Measurements from ENCODE around the gene AP5S1.
A peak's percentile ranks its signal among the peaks of the same experiment; 100 is the strongest.

AP5S1 gene

GRCh38 chr20:3820048-3820900 is at the start of gene AP5S1:
AP5S1 (plus strand) TSS chr20:3820547; CDS start chr20:3822118, 1,571 bp downstream.
- peaks cover 20 to 29% of the 10 kb centered on the region in 2 donors for H3K36me3 ChIP-seq (ENCODE audit: control insufficient read depth in 1 of 2, insufficient read depth in 2 of 2, low read length in 2 of 2)
- H3K9ac ChIP-seq (ENCODE audit: low read depth in 1 of 2, low read length in 2 of 2), result peak within 1 kb of the TSS; percentile 86 to 91
- peak within 1 kb of the TSS; percentile 89 to 90 for H3K4me3 ChIP-seq (ENCODE audit: low read depth in 1 of 2, low read length in 2 of 2)
- H3K27ac ChIP-seq (ENCODE audit: low read depth, low read length), result peak within 1 kb of the TSS; percentile 100
- H3K4me1 ChIP-seq (ENCODE audit: control insufficient read depth in 1 of 2, insufficient read depth in 2 of 2, low read length in 2 of 2), result peaks cover 27 to 31% of the 10 kb centered on the region in 2 donors
- H3K27me3 ChIP-seq (ENCODE audit: control insufficient read depth in 1 of 2, insufficient read depth in 2 of 2, low read length in 2 of 2), result no peaks in the 10 kb centered on the region
- H3K9me3 ChIP-seq (ENCODE audit: control insufficient read depth in 1 of 2, low read length in 2 of 2), result no peaks in the 10 kb centered on the region

- Histone ChIP-seq H3K27ac (ENCODE audit: low read depth, low read length) (no peak overlapping the region), H3K4me1 (ENCODE audit: control insufficient read depth in 1 of 2, insufficient read depth in 2 of 2, low read length in 2 of 2) (peaks cover 11 to 18% of the 10 kb centered on the region in 2 donors), H3K36me3 (ENCODE audit: control insufficient read depth in 1 of 2, insufficient read depth in 2 of 2, low read length in 2 of 2) (no peaks in the 10 kb centered on the region), H3K9me3 (ENCODE audit: control insufficient read depth in 1 of 2, low read length in 2 of 2) (no peaks in the 10 kb centered on the region), H3K4me3 (ENCODE audit: low read depth in 1 of 2, low read length in 2 of 2) (no peak overlapping the region), H3K27me3 (ENCODE audit: control insufficient read depth in 1 of 2, insufficient read depth in 2 of 2, low read length in 2 of 2) (no peaks in the 10 kb centered on the region), H3K9ac (ENCODE audit: low read depth in 1 of 2, low read length in 2 of 2) (no peak overlapping the region)
Observed at GRCh38 chr20:3771552-3772058, 48.7 kb upstream of the AP5S1 start.

- Histone ChIP-seq H3K4me3 (ENCODE audit: low read depth in 1 of 2, low read length in 2 of 2) (no peak overlapping the region), H3K27ac (ENCODE audit: low read depth, low read length) (no peak overlapping the region), H3K4me1 (ENCODE audit: control insufficient read depth in 1 of 2, insufficient read depth in 2 of 2, low read length in 2 of 2) (peaks cover under 1 to 16% of the 10 kb centered on the region in 2 donors), H3K9me3 (ENCODE audit: control insufficient read depth in 1 of 2, low read length in 2 of 2) (no peaks in the 10 kb centered on the region), H3K9ac (ENCODE audit: low read depth in 1 of 2, low read length in 2 of 2) (no peak overlapping the region), H3K27me3 (ENCODE audit: control insufficient read depth in 1 of 2, insufficient read depth in 2 of 2, low read length in 2 of 2) (peaks cover 0 to 20% of the 10 kb centered on the region in 2 donors), H3K36me3 (ENCODE audit: control insufficient read depth in 1 of 2, insufficient read depth in 2 of 2, low read length in 2 of 2) (no peaks in the 10 kb centered on the region)
Observed at GRCh38 chr20:3775457-3776108, 44.8 kb upstream of the AP5S1 start.

GRCh38 chr20:3777381-3777715 is 43.0 kb upstream of the AP5S1 start:
- peak overlapping the region; percentile 17 to 54 for H3K9ac ChIP-seq (ENCODE audit: low read depth in 1 of 2, low read length in 2 of 2)
- H3K9me3 ChIP-seq (ENCODE audit: control insufficient read depth in 1 of 2, low read length in 2 of 2), result no peaks in the 10 kb centered on the region
- no peaks in the 10 kb centered on the region for H3K36me3 ChIP-seq (ENCODE audit: control insufficient read depth in 1 of 2, insufficient read depth in 2 of 2, low read length in 2 of 2)
- peaks cover 0 to 20% of the 10 kb centered on the region in 2 donors for H3K27me3 ChIP-seq (ENCODE audit: control insufficient read depth in 1 of 2, insufficient read depth in 2 of 2, low read length in 2 of 2)
- H3K27ac ChIP-seq (ENCODE audit: low read depth, low read length), result no peak overlapping the region
- peaks cover 7 to 22% of the 10 kb centered on the region in 2 donors for H3K4me1 ChIP-seq (ENCODE audit: control insufficient read depth in 1 of 2, insufficient read depth in 2 of 2, low read length in 2 of 2)
- H3K4me3 ChIP-seq (ENCODE audit: low read depth in 1 of 2, low read length in 2 of 2), result peak overlapping the region; percentile 65 to 72

- H3K27ac ChIP-seq (ENCODE audit: low read depth, low read length), result no peak overlapping the region
- H3K9ac ChIP-seq (ENCODE audit: low read depth in 1 of 2, low read length in 2 of 2), result peak overlapping the region; percentile 17 to 54
Observed at GRCh38 chr20:3777716-3778629, 42.4 kb upstream of the AP5S1 start.

GRCh38 chr20:3778976-3779375 is 41.4 kb upstream of the AP5S1 start:
- H3K4me1 ChIP-seq (ENCODE audit: control insufficient read depth in 1 of 2, insufficient read depth in 2 of 2, low read length in 2 of 2), result peaks cover 16 to 32% of the 10 kb centered on the region in 2 donors
- H3K27me3 ChIP-seq (ENCODE audit: control insufficient read depth in 1 of 2, insufficient read depth in 2 of 2, low read length in 2 of 2), result peaks cover 0 to 20% of the 10 kb centered on the region in 2 donors
- peaks cover 0 to 4% of the 10 kb centered on the region in 2 donors for H3K36me3 ChIP-seq (ENCODE audit: control insufficient read depth in 1 of 2, insufficient read depth in 2 of 2, low read length in 2 of 2)
- H3K9me3 ChIP-seq (ENCODE audit: control insufficient read depth in 1 of 2, low read length in 2 of 2), result no peaks in the 10 kb centered on the region
- H3K9ac ChIP-seq (ENCODE audit: low read depth in 1 of 2, low read length in 2 of 2), result no peak overlapping the region
- H3K27ac ChIP-seq (ENCODE audit: low read depth, low read length), result no peak overlapping the region
- no peak overlapping the region for H3K4me3 ChIP-seq (ENCODE audit: low read depth in 1 of 2, low read length in 2 of 2)

More at GRCh38 chr20:3777716-3778629, 42.4 kb upstream of the AP5S1 start:
- peaks cover 0 to 20% of the 10 kb centered on the region in 2 donors for H3K27me3 ChIP-seq (ENCODE audit: control insufficient read depth in 1 of 2, insufficient read depth in 2 of 2, low read length in 2 of 2)
- peak overlapping the region; percentile 65 to 72 for H3K4me3 ChIP-seq (ENCODE audit: low read depth in 1 of 2, low read length in 2 of 2)
- no peaks in the 10 kb centered on the region for H3K9me3 ChIP-seq (ENCODE audit: control insufficient read depth in 1 of 2, low read length in 2 of 2)
- H3K4me1 ChIP-seq (ENCODE audit: control insufficient read depth in 1 of 2, insufficient read depth in 2 of 2, low read length in 2 of 2), result peaks cover 7 to 23% of the 10 kb centered on the region in 2 donors
- no peaks in the 10 kb centered on the region for H3K36me3 ChIP-seq (ENCODE audit: control insufficient read depth in 1 of 2, insufficient read depth in 2 of 2, low read length in 2 of 2)

GRCh38 chr20:3781153-3781910 is 39.0 kb upstream of the AP5S1 start, which contains the start of gene SPEF1:
SPEF1 (minus strand) TSS chr20:3781448; CDS start chr20:3781287, 161 bp downstream.
- Histone ChIP-seq H3K4me1 (ENCODE audit: control insufficient read depth in 1 of 2, insufficient read depth in 2 of 2, low read length in 2 of 2) (peaks cover 32 to 48% of the 10 kb centered on the region in 2 donors), H3K27ac (ENCODE audit: low read depth, low read length) (no peak within 1 kb of the TSS), H3K27me3 (ENCODE audit: control insufficient read depth in 1 of 2, insufficient read depth in 2 of 2, low read length in 2 of 2) (peaks cover 0 to 20% of the 10 kb centered on the region in 2 donors), H3K36me3 (ENCODE audit: control insufficient read depth in 1 of 2, insufficient read depth in 2 of 2, low read length in 2 of 2) (peaks cover 0 to 10% of the 10 kb centered on the region in 2 donors), H3K4me3 (ENCODE audit: low read depth in 1 of 2, low read length in 2 of 2) (peak within 1 kb of the TSS; percentile 71 to 75), H3K9me3 (ENCODE audit: control insufficient read depth in 1 of 2, low read length in 2 of 2) (no peaks in the 10 kb centered on the region), H3K9ac (ENCODE audit: low read depth in 1 of 2, low read length in 2 of 2) (peak within 1 kb of the TSS in 1 of 2 donors; percentile 28)

- peaks cover 39 to 49% of the 10 kb centered on the region in 2 donors for H3K4me1 ChIP-seq (ENCODE audit: control insufficient read depth in 1 of 2, insufficient read depth in 2 of 2, low read length in 2 of 2)
- H3K27me3 ChIP-seq (ENCODE audit: control insufficient read depth in 1 of 2, insufficient read depth in 2 of 2, low read length in 2 of 2), result peaks cover 0 to 18% of the 10 kb centered on the region in 2 donors
- H3K9ac ChIP-seq (ENCODE audit: low read depth in 1 of 2, low read length in 2 of 2), result no peak overlapping the region
- H3K9me3 ChIP-seq (ENCODE audit: control insufficient read depth in 1 of 2, low read length in 2 of 2), result no peaks in the 10 kb centered on the region
- no peak overlapping the region for H3K27ac ChIP-seq (ENCODE audit: low read depth, low read length)
- H3K4me3 ChIP-seq (ENCODE audit: low read depth in 1 of 2, low read length in 2 of 2), result no peak overlapping the region
- H3K36me3 ChIP-seq (ENCODE audit: control insufficient read depth in 1 of 2, insufficient read depth in 2 of 2, low read length in 2 of 2), result peaks cover 0 to 10% of the 10 kb centered on the region in 2 donors
Observed at GRCh38 chr20:3782597-3782996, 37.8 kb upstream of the AP5S1 start.

GRCh38 chr20:3783068-3783489 is 37.3 kb upstream of the AP5S1 start:
- peaks cover 42 to 46% of the 10 kb centered on the region in 2 donors for H3K4me1 ChIP-seq (ENCODE audit: control insufficient read depth in 1 of 2, insufficient read depth in 2 of 2, low read length in 2 of 2)
- peaks cover 0 to 10% of the 10 kb centered on the region in 2 donors for H3K36me3 ChIP-seq (ENCODE audit: control insufficient read depth in 1 of 2, insufficient read depth in 2 of 2, low read length in 2 of 2)
- no peak overlapping the region for H3K4me3 ChIP-seq (ENCODE audit: low read depth in 1 of 2, low read length in 2 of 2)
- H3K27me3 ChIP-seq (ENCODE audit: control insufficient read depth in 1 of 2, insufficient read depth in 2 of 2, low read length in 2 of 2), result peaks cover 0 to 17% of the 10 kb centered on the region in 2 donors
- no peak overlapping the region for H3K9ac ChIP-seq (ENCODE audit: low read depth in 1 of 2, low read length in 2 of 2)
- H3K27ac ChIP-seq (ENCODE audit: low read depth, low read length), result no peak overlapping the region
- H3K9me3 ChIP-seq (ENCODE audit: control insufficient read depth in 1 of 2, low read length in 2 of 2), result no peaks in the 10 kb centered on the region
